HS-5 (cell line): ENCODE data around the gene AKAP9.
"Not testable (repeated sequence)": the region's sequence is repeated elsewhere in the genome, so short reads cannot be mapped to it uniquely, and the experiment has no call there.

ENCODE experiments used
- DNase-seq: peaks from one replicate; pipeline ENCODE4 v3.0.0-alpha.2; 2012; ENCODE audit warnings: low read depth

The AKAP9 gene

GRCh38 chr7:91946549-91946948 lies 5.9 kb downstream of the AKAP9 start:
- DNase-seq: no peak

DNA sequence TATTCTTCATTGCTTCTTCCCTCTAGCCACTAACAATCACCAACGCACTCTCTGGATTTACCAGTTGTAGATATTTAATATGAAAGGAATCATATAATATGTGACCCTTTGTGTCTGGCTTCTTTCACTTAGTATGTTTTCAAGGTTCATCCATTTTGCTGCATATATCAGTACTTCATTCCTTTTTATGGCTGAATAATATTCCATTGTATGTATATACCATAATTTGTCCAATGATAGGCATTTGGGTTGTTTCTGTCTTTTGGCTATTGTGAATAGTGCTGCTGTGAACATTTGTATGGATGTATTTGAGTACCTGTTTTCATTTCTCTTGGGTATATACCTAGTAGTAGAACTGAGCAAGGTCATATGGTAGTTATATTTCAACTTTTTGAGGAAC lies 7.3 kb downstream of the AKAP9 start:
- DNase-seq: no peak

DNA sequence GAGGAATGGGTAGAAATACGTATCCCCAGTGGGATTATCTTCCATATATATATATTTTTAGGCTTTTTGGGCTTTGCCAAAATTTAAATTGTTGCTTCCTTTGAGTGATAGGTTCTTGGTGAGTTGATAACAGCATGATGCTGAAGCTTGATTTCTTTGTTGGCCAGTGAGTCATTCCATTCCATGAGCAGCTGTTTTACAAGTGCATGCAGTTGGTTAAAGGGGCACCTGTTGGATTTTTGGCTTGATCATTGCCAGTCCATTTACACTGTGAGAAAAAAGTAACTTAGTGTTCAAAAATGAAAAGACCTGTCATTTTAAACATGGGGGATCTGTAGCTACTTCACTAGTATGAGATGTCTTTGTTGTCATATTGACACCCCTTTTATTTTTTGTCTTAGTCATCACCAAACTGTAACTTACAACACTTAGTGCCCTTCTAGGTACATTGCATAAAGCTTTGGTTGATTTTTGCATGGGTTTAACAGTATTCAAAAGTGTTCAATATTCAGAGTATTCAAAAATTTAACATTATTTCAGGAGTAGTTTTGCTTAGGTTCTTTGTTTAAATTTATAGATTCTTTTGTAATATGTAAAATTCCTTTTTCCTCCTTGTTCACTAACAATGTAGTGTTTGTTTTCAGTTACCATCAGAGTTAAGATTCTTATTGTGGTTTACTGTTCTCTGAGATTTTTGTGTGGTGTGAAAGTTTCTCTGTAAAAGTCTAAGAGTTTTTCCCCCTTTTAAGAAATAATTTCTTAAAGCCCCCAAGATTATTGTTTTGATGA lies 8.8 kb downstream of the AKAP9 start:
- no peak for DNase-seq

GRCh38 chr7:91953618-91954017 lies 13.0 kb downstream of the AKAP9 start:
- DNase-seq: no peak

- DNase-seq: not testable (repeated sequence)
These were observed 15.8 kb downstream of the AKAP9 start for GRCh38 chr7:91956464-91956863.

DNA sequence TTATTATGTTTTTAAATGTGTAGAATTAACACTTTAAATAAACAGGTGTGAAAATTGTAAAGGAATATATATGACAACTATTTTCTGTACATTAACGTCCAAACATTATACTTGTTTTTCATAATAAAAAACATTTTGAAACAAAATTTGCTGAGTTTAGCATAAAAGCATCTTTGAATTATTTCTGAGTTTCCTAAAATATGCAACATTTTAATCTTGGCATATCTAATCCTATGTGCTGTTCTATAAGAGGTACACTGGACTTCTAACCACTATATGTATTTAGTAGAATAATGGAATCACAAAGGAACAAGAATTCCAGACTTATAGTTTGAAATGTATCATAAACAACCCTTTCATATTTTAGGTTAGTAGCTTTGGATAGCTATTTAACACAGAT lies 16.6 kb downstream of the AKAP9 start:
- no peak for DNase-seq

DNA sequence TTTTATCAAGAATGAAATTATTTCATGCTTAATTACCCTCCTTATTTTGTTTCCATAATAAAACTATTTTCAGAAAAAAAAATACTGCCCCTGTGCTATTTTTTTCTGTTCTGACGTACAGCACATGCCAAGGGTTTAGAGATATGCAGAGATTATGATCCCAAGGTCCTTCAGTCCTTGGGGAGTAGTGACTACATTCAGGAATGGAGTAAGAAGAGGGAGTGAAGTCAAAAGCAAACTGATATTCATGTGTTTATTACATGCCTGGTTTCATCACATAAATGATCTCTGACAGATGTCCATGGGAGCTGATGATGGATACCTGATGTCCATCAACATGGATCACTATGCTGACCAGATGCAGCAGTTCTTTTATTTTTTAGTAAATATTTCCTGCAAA lies 17.2 kb downstream of the AKAP9 start:
- no peak for DNase-seq

- DNase-seq: no peak
These were observed 18.4 kb downstream of the AKAP9 start for GRCh38 chr7:91959023-91959422.

- DNase-seq: no peak
These were observed 21.2 kb downstream of the AKAP9 start for GRCh38 chr7:91961816-91962215.

GRCh38 chr7:91962419-91962818 lies 21.8 kb downstream of the AKAP9 start:
- DNase-seq: no peak

GRCh38 chr7:91967513-91967912 lies 26.9 kb downstream of the AKAP9 start:
- DNase-seq: not testable (repeated sequence)

DNA sequence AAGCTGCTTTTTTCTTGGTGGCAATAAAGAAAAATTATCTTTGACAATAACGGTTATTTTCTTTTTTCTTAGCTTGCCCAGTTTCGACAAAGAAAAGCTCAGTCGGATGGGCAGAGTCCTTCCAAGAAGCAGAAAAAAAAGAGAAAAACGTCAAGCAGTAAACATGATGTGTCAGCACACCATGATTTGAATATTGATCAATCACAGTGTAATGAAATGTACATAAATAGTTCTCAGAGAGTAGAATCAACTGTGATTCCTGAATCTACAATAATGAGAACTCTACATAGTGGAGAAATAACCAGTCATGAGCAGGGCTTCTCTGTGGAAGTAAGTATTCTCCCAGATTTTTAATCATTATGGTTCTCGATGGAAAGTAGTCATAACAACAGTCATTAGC lies 33.0 kb downstream of the AKAP9 start:
- DNase-seq: no peak

GRCh38 chr7:91974066-91974465 lies 33.4 kb downstream of the AKAP9 start:
- DNase-seq: no peak

DNA sequence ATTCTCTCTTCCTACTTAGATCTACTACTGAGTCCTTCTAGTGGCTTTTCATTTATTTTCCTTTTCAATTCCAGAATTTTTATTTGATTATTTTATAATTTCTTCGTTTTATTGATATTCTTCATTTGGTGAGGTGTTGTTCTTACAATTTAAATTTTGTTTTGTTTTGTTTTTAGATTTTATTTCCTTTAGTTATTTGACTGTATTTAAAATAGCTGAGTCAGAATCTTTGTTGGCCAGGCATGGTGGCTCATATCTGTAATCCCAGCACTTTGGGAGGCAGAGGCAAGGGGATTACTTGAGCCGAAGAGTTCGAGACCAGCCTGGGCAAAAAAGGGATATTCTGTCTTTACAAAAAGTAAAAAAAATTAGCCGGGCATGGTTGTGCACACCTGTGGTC lies 36.1 kb downstream of the AKAP9 start:
- DNase-seq: no peak

DNA sequence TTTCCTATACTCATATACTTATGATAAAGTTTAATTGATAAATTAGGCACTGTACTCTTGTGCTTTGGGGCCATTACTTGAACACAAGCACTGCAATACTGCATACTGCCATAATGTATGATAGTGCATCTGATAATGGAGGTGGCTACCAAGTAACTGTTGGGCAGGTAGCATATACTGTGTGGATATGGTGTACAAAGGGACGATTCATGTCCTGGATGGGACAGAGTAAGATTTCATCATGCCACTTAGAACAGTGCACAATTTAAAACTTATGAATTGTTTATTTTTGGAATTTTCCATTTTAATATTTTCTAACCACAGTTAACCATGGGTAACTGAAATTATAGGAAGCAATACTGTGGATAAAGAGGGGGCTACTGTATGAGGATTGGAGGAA lies 38.9 kb downstream of the AKAP9 start:
- DNase-seq: no peak

- DNase-seq: not testable (repeated sequence)
These were observed 41.7 kb downstream of the AKAP9 start for GRCh38 chr7:91982352-91982751.

GRCh38 chr7:91988213-91988612 lies 47.6 kb downstream of the AKAP9 start:
- DNase-seq: no peak

GRCh38 chr7:91993976-91994375 lies 53.3 kb downstream of the AKAP9 start:
- no peak for DNase-seq

DNA sequence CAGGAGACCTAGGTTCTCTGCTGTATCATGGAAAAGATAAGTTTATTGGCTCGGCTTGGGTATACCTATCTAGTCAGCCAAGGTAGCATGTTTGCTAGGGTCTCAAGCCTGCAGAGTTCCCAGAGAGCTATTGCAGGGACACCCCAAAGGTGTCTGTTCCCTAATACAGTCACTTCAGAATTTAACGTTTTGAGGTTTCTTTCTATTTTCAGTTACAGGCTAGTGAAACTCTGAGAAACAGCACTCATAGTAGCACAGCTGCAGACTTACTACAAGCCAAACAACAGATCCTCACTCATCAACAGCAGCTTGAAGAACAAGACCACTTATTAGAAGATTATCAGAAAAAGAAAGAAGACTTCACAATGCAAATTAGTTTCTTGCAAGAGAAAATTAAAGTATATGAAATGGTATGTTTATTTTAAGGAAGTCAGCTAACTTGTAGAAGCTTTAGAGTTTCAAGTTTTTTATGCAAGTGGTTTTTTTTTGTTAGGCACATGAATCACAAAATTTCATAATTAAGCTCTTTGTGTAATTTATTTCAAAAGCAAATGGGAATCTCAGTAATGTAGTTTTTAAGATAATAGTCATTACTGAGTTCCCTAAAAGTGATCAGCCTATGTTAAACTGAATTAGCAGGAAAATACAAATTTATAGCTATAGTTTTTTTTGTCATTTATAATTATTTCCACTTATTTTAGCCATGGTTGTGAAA lies 54.9 kb downstream of the AKAP9 start:
- no peak for DNase-seq

GRCh38 chr7:91999631-92000565 lies 59.2 kb downstream of the AKAP9 start:
- no peak for DNase-seq

GRCh38 chr7:92002720-92003119 lies 62.1 kb downstream of the AKAP9 start:
- DNase-seq: no peak

DNA sequence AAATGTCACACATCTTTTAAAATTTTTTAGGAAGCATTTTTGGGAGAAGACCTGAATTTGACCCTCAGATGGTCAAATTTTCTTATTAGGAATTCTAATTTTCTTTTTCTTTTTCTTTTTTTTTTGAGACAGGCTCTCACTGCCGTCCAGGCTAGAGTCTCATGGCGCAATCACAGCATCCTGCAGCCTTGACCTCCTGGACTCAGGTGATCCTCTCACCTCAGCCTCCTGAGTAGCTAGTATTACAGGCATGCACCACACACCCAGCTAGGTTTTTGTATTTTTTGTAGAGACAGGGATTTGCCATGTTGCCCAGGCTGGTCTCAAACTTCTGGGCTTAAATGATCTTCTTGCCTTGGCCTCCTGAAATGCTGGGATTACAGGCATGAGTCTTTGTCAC lies 65.4 kb downstream of the AKAP9 start:
- DNase-seq: no peak

DNA sequence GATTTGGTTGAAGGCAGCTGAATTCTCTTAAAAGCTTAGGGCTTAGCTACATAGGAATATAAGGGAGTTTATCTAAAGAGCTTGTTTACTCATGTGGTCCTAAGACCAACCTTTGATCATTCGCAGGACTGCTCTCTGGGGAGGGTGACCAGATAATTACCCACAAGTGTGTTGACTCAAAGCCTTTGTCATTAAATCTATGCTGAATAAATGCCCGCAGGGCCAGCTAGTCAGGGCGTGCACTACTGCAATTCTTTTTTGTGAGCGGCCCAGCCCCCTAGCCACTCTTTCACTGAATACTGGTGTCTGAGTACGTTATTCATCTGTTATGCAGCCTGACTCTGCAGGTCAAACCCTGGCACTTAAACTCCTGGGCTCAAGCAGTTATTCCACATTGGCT lies 69.6 kb downstream of the AKAP9 start:
- DNase-seq: no peak
